Measurements from ENCODE around the gene GSTT2.

GSTT2 gene

DNA sequence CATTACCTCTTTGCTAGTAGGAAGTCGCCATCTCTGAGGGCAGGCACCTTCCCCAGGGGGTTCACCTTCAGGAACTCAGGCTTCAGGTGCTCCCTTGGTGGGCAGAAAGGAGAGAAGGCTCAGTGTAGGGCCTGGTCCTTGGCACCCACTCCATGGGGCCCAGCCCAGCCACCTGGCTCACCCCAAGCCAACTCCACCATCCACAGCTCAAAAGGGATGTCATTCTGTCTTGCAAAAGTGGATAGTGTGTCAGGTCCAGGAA, 28.0 kb downstream of the GSTT2 start:
- DNase-seq (ENCODE audit: low read depth), result no peak
- H3K4me3 ChIP-seq (ENCODE audit: control insufficient read depth, low read depth, low read length), result no peak overlapping the region
- TF ChIP-seq, protein P1, sequence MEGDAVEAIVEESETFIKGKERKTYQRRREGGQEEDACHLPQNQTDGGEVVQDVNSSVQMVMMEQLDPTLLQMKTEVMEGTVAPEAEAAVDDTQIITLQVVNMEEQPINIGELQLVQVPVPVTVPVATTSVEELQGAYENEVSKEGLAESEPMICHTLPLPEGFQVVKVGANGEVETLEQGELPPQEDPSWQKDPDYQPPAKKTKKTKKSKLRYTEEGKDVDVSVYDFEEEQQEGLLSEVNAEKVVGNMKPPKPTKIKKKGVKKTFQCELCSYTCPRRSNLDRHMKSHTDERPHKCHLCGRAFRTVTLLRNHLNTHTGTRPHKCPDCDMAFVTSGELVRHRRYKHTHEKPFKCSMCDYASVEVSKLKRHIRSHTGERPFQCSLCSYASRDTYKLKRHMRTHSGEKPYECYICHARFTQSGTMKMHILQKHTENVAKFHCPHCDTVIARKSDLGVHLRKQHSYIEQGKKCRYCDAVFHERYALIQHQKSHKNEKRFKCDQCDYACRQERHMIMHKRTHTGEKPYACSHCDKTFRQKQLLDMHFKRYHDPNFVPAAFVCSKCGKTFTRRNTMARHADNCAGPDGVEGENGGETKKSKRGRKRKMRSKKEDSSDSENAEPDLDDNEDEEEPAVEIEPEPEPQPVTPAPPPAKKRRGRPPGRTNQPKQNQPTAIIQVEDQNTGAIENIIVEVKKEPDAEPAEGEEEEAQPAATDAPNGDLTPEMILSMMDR (IDR thresholded peaks at IDR 0.05; ENCODE audit: control insufficient read depth, insufficient read depth, low read depth, low read length, missing control alignments), result no peak

DNA sequence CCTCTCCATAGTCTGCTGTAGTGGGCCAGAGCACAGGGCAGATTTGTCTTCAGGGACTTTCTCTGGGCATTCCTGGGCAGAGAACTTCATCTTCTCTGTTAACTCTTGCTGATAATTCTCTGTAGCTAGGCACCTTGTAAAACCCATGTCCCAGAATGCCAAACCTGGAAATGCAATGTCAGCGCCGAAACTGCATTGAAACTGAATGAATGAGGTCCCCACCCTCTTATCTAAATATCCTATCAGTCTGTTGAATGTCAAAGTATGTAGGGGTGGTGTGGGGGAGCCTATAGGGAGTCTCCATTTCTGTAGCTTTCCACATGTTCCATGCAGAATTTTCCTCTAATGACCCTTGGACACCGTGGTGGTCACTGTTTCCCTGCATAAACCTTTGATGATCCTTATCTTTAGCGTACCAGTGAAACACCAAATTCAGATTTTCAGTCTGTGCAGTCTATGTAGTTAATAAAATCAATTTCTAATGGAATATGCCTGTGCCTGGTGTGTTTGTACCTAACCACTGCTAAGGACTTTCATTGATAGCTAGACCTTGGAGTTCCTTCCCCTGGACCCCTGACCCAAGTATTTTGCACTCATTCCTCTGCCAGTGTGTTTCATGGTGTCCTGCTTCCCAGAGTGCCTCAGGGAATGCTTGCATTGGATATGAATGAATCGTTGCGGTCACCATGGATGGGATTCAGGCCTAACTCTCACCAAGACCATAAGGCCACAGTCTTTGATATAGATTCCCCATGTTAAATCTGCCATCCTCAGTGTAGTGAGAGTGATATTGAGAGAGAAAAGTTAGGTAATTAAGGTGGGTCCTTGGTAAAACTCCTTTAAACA, 28.7 kb downstream of the GSTT2 start:
- DNase-seq (ENCODE audit: low read depth), result no peak
- TF ChIP-seq, protein P1 (IDR thresholded peaks at IDR 0.05; ENCODE audit: control insufficient read depth, insufficient read depth, low read depth, low read length, missing control alignments), result no peak
- H3K4me3 ChIP-seq (ENCODE audit: control insufficient read depth, low read depth, low read length), result no peak overlapping the region

DNA sequence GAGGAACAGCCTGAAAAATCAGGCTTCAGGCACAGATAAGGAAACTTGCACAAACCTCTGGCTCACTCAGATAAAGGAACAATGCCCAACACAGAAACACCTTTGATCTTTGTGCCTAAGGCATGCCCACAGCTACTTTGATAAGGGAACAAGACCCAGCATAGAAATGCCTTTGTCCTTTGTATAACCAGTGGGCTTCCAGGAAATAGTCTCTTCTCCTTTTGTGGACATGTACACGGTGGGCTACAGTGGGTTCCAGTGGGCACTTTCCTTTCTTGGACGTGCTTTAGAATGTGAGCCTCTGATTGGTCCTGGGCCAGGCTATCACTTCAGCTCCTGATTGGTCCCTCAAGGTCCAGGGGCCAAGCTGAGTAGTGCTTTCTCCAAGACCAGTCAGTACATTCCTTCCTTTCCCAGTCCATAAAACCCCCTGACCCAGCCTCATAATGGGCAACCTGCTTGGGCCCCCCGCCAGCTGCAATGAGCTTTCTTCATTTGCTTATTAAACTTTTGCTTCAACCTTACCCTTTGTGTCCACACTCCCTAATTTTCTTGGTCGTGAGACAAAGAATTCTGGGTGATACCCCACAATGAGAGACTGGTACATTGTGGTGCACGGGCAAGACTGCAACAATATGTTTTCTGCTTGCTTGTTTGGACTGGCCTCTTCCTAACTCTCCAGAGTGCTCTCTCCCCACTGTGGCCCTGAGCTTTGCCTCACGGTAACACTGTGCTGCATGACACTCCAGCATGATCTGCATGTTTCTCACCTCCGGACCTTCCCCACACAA, 29.5 kb downstream of the GSTT2 start:
- TF ChIP-seq, protein P1 (IDR thresholded peaks at IDR 0.05; ENCODE audit: control insufficient read depth, insufficient read depth, low read depth, low read length, missing control alignments), result no peak
- no peak for DNase-seq (ENCODE audit: low read depth)
- no peak overlapping the region for H3K4me3 ChIP-seq (ENCODE audit: control insufficient read depth, low read depth, low read length)

DNA sequence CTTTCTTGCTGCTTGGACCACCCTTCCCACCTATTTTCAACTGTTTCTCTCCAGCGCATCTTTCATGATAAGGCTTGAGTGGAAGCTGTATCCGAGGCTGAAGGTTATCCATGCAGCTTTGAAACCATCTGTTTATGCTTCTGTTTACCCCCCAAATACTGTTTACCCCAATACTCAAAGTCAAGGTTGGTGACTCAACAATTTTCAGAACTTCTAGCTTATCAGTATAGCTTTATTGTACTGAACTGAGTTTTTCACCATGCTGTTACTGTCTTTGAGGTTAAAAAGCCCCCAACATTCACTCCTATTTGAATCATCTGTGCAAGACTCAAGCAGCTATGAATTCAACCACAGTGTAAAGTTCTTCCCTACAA, 30.1 kb downstream of the GSTT2 start:
- TF ChIP-seq, protein P1 (IDR thresholded peaks at IDR 0.05; ENCODE audit: control insufficient read depth, insufficient read depth, low read depth, low read length, missing control alignments), result no peak

DNA sequence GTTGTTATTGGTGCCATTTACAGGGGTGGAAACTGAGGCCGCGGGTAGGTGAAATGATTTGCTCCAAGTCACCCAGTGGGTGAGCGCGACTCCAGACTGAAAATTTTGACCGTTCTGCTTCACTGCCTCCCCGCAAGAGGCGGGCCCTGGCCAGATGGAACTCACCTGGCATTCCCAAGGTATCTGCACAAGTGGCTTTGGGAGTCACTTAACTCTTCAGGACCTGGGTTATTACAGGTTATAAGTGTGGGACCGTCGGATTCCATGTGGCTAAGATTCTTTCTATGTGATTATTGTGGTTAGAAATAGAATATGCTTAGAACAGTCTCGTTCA, 31.8 kb downstream of the GSTT2 start:
- peak overlapping the region; percentile 80 for H3K4me3 ChIP-seq (ENCODE audit: control insufficient read depth, low read depth, low read length)
- no peak for DNase-seq (ENCODE audit: low read depth)
- TF ChIP-seq, protein P1 (IDR thresholded peaks at IDR 0.05; ENCODE audit: control insufficient read depth, insufficient read depth, low read depth, low read length, missing control alignments), result no peak

More for the DNA sequence above, 30.1 kb downstream of the GSTT2 start:
- no peak for DNase-seq (ENCODE audit: low read depth)
- no peak overlapping the region for H3K4me3 ChIP-seq (ENCODE audit: control insufficient read depth, low read depth, low read length)

DNA sequence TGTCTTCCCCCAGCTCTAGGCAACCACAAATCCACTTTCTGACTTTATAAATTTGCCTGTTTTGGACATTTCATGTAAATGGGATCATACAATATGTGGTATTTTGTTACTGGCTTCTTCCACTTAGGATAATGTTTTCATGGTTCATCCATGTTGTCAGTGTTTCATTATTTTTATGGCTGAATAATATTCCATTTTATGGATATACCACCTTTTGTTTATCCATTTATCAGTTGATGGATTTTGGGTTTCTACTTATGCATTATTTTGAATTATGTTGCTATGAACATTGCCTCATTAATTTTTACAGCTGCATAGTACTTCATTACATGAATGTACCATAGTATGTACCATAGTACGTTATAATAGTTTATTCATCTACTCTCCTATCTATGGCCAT, 36.2 kb downstream of the GSTT2 start:
- TF ChIP-seq, protein P1 (IDR thresholded peaks at IDR 0.05; ENCODE audit: control insufficient read depth, insufficient read depth, low read depth, low read length, missing control alignments), result no peak
- no peak overlapping the region for H3K4me3 ChIP-seq (ENCODE audit: control insufficient read depth, low read depth, low read length)
- DNase-seq (ENCODE audit: low read depth), result no peak
